HEK293T (cell line): ENCODE results near the gene HOXD10.

Experiments used
- BHLHE40 ChIP-seq: fragments of 450-650 bp; IDR thresholded peaks from 2 replicates; pipeline ENCODE4 v1.6.1; 2016; ENCODE audit warnings: mild to moderate bottlenecking, moderate library complexity, borderline replicate concordance
- TARDBP ChIP-seq: fragments of 450-650 bp; IDR thresholded peaks from 2 replicates; pipeline ENCODE4 v1.6.1; 2016

GRCh38 chr2:176155356-176156044 is 38.9 kb downstream of the HOXD10 start:
- no peak for TF ChIP-seq BHLHE40
- TF ChIP-seq TARDBP = no peak
